Activated T-helper 17 cell treated with anti-CD3 and anti-CD28 coated beads, Interleukin-2, amount 50 U/mL, for 72 hours (primary cell): ENCODE data around the gene TMPRSS13. TPM values are rescaled to one million over a fixed set of nuclear protein-coding genes. Genes with fewer than 3 reads are reported as not detected.
"Not testable (repeated sequence)": the region's sequence is repeated elsewhere in the genome, so short reads cannot be mapped to it uniquely, and the experiment has no call there.

ENCODE experiments used
- ATAC-seq: fragments of 150-1000 bp; cut with Tn5 transposase; replicated peaks from 2 replicates; pipeline ENCODE4 v1.10.0; 2021; ENCODE audit warnings: mild to moderate bottlenecking, moderate library complexity
- H3K27ac Mint-ChIP-seq: one replicate; pipeline ENCODE4 v1.8.0; 2022; ENCODE audit warnings: mixed read lengths
- H3K27me3 Mint-ChIP-seq: one replicate; pipeline ENCODE4 v1.8.0; 2022; ENCODE audit warnings: mixed read lengths
- H3K36me3 Mint-ChIP-seq: one replicate; pipeline ENCODE4 v1.8.0; 2022; ENCODE audit warnings: low read depth, mild to moderate bottlenecking, mixed read lengths
- H3K4me1 Mint-ChIP-seq: one replicate; pipeline ENCODE4 v1.8.0; 2022; ENCODE audit warnings: mixed read lengths
- H3K4me3 Mint-ChIP-seq: one replicate; pipeline ENCODE4 v1.8.0; 2022; ENCODE audit warnings: mild to moderate bottlenecking, mixed read lengths
- H3K9me3 Mint-ChIP-seq: one replicate; pipeline ENCODE4 v1.8.0; 2022; ENCODE audit warnings: mixed read lengths
- total RNA-seq, 2 donors: library from RNA; stranded (reverse); gene quantifications; one replicate each; pipeline ENCODE4 v1.2.3, GENCODE V29; 2022

TMPRSS13 gene
- total RNA-seq, 2 donors from 2014 or later: 0.61 to 2.1 TPM

GRCh38 chr11:117928446-117929141 lies 608 bp downstream of the TMPRSS13 start:
- no peaks in the 10 kb centered on the region for H3K9me3 Mint-ChIP-seq
- H3K27me3 Mint-ChIP-seq: no peaks in the 10 kb centered on the region
- H3K36me3 Mint-ChIP-seq: no peaks in the 10 kb centered on the region
- no peak for ATAC-seq
- H3K27ac Mint-ChIP-seq: no peak overlapping the region
- no peak overlapping the region for H3K4me3 Mint-ChIP-seq
- peaks cover 41% of the 10 kb centered on the region for H3K4me1 Mint-ChIP-seq

- no peaks in the 10 kb centered on the region for H3K27me3 Mint-ChIP-seq
- peaks cover 34% of the 10 kb centered on the region for H3K4me1 Mint-ChIP-seq
- H3K4me3 Mint-ChIP-seq: no peak overlapping the region
- no peak overlapping the region for H3K27ac Mint-ChIP-seq
- no peaks in the 10 kb centered on the region for H3K9me3 Mint-ChIP-seq
- ATAC-seq: no peak
- no peaks in the 10 kb centered on the region for H3K36me3 Mint-ChIP-seq
Measured at GRCh38 chr11:117927926-117928325, 1.3 kb downstream of the TMPRSS13 start.

DNA sequence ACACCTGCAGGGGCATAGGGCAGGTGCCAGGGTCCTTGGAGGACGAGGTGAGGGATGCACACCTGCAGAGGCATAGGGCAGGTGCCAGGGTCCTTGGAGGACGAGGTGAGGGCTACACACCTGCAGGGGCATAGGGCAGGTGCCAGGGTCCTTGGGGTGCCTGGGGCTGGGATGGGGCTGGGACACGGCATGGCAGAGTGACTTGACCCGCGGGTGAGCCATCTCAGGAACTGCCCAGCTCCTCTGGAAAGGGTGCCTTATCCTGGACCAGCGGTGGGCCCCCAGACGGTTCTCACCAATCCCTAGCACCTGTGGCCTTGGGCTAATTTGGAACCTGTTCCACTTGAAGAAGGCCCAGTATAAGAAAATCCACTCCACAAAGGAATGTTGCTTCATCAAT lies 3.0 kb downstream of the TMPRSS13 start:
- peaks cover 23% of the 10 kb centered on the region for H3K4me1 Mint-ChIP-seq
- not testable (repeated sequence) for H3K9me3 Mint-ChIP-seq

DNA sequence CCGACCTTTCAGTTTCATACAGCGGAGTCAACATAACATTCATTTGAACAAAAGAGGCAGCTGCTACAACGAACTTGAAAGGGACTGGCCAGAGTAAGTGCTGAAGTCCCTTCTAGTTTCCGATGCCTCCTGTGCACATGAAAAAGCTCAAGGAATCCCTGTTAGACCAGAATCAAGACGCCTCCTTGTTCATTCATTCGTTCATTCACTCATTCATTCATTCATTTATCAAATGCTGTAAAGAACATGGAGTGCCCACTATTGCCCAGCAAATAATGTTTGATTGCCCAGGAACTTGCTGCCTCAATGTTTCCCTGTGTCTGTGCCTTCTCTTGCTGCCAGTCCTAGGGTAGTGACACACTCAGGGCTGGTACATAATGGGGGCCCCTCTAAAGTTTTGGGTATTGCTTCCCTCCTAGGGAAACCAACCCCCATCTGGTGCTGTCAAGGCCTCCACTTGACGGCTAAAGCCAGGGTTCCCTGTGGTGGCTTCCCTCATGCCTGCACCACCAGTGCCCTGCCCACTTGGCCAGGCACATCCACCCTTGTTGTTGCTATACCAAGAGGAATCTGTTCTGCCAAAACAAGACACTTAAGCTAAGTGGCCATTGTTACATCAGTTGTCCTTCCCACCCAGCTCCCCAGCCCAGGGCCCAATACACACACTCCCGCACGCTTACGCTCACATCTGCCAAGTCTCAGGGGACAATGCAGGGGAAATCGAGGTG lies 3.8 kb downstream of the TMPRSS13 start:
- ATAC-seq: no peak
- no peaks in the 10 kb centered on the region for H3K27me3 Mint-ChIP-seq
- no peak overlapping the region for H3K27ac Mint-ChIP-seq
- no peaks in the 10 kb centered on the region for H3K9me3 Mint-ChIP-seq
- H3K36me3 Mint-ChIP-seq: no peaks in the 10 kb centered on the region
- peaks cover 15% of the 10 kb centered on the region for H3K4me1 Mint-ChIP-seq
- no peak overlapping the region for H3K4me3 Mint-ChIP-seq

More for the DNA sequence above, 3.0 kb downstream of the TMPRSS13 start:
- not testable (repeated sequence) for H3K27ac Mint-ChIP-seq, H3K36me3 Mint-ChIP-seq, ATAC-seq, H3K27me3 Mint-ChIP-seq, H3K4me3 Mint-ChIP-seq

DNA sequence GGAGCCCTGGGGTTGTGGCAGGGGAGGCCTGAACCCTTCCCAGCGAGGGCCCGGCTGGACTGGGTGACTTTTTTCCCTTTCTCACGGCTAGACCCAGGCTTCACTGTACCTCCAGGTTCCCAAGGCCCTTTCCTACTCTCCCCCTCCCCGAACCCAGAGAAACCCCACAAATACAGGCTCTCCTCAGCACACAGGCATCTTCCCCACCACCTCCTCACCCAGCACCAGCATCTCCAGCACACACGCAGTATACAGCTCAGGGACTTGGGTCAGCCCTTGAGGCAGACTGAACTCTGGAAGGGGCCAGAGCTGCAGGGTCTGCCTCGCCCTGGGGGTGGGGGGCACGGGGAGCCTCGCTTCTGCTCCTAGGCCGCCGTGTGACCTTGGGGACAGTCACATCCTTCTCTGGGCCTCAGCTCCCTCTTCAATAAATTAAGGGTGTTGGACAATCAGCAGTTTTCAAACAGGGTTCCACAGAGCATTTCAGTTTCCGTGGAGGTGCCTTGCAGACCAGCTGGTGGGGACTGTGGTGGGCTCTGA lies 4.5 kb downstream of the TMPRSS13 start:
- ATAC-seq: no peak
- Mint-ChIP-seq H3K27me3 (no peaks in the 10 kb centered on the region), H3K4me1 (peaks cover 8% of the 10 kb centered on the region), H3K9me3 (no peaks in the 10 kb centered on the region), H3K4me3 (no peak overlapping the region), H3K27ac (no peak overlapping the region), H3K36me3 (no peaks in the 10 kb centered on the region)

- Mint-ChIP-seq H3K27ac (no peak overlapping the region), H3K9me3 (no peaks in the 10 kb centered on the region)
- ATAC-seq: no peak
Measured at GRCh38 chr11:117923773-117924172, 5.4 kb downstream of the TMPRSS13 start.

GRCh38 chr11:117923275-117923674 lies 5.9 kb downstream of the TMPRSS13 start:
- ATAC-seq: no peak
- Mint-ChIP-seq H3K27me3 (no peaks in the 10 kb centered on the region), H3K4me3 (no peak overlapping the region), H3K27ac (no peak overlapping the region), H3K4me1 (peaks cover 8% of the 10 kb centered on the region), H3K36me3 (no peaks in the 10 kb centered on the region), H3K9me3 (no peaks in the 10 kb centered on the region)

More at GRCh38 chr11:117923773-117924172, 5.4 kb downstream of the TMPRSS13 start:
- no peaks in the 10 kb centered on the region for H3K27me3 Mint-ChIP-seq
- H3K4me1 Mint-ChIP-seq: peaks cover 13% of the 10 kb centered on the region
- no peaks in the 10 kb centered on the region for H3K36me3 Mint-ChIP-seq
- H3K4me3 Mint-ChIP-seq: no peak overlapping the region

GRCh38 chr11:117921893-117922292 lies 7.3 kb downstream of the TMPRSS13 start:
- H3K4me1 Mint-ChIP-seq: peaks cover 6% of the 10 kb centered on the region
- no peaks in the 10 kb centered on the region for H3K27me3 Mint-ChIP-seq
- no peaks in the 10 kb centered on the region for H3K9me3 Mint-ChIP-seq
- no peak overlapping the region for H3K4me3 Mint-ChIP-seq
- H3K36me3 Mint-ChIP-seq: no peaks in the 10 kb centered on the region
- ATAC-seq: no peak
- H3K27ac Mint-ChIP-seq: no peak overlapping the region

- H3K4me1 Mint-ChIP-seq: peaks cover 6% of the 10 kb centered on the region
- no peak overlapping the region for H3K4me3 Mint-ChIP-seq
- no peaks in the 10 kb centered on the region for H3K36me3 Mint-ChIP-seq
- ATAC-seq: no peak
- no peaks in the 10 kb centered on the region for H3K9me3 Mint-ChIP-seq
- no peaks in the 10 kb centered on the region for H3K27me3 Mint-ChIP-seq
- H3K27ac Mint-ChIP-seq: no peak overlapping the region
Measured at GRCh38 chr11:117921456-117921855, 7.7 kb downstream of the TMPRSS13 start.

DNA sequence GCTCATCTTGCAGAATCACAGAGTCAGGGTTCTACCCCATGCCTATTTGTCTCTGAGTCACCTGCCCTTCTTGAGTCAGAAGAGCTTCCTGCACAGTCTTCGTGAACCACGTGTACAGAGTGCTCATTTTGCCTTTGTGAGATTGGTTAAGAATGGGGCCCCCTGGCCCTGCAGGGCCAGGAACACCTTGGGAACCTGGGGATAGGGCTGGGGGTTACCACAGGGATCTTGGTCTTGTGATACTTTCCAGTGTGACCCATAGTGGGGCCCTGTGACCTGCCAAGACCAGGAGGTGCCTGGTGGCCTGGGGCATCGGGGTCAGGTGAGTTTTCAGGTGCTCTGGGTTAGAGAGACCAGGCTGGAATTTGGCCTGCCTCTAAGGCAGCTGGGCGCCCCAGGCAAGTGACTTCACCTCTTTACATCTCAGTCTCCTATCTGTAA lies 9.4 kb downstream of the TMPRSS13 start:
- Mint-ChIP-seq H3K4me1 (peaks cover 6% of the 10 kb centered on the region), H3K9me3 (no peaks in the 10 kb centered on the region), H3K27ac (peak overlapping the region; percentile 58), H3K36me3 (no peaks in the 10 kb centered on the region), H3K27me3 (no peaks in the 10 kb centered on the region), H3K4me3 (peak overlapping the region; percentile 60)
- peak; percentile 99 for ATAC-seq

DNA sequence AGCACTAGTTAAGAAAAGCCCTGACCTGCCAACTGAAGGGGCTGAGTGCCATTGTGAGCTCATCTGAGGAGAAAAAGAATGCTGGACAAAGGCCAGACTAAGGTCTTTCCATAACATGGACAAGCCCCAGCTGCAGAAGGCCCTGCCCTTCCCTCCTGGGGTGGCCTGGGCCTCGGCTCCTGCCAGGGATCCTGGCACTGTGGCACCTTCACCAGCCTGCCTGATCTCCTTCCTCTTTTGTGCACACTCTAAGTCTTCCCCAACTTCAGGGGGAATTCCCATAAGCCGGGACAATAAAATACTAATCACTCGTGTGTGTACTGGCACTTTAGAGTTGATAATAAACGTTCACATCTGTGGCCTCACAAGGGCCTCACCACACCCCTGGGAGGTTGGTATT lies 9.9 kb downstream of the TMPRSS13 start:
- H3K4me1 Mint-ChIP-seq: peaks cover 6% of the 10 kb centered on the region
- H3K4me3 Mint-ChIP-seq: peak overlapping the region; percentile 60
- peak; percentile 57 for ATAC-seq
- no peaks in the 10 kb centered on the region for H3K36me3 Mint-ChIP-seq
- no peaks in the 10 kb centered on the region for H3K9me3 Mint-ChIP-seq
- no peaks in the 10 kb centered on the region for H3K27me3 Mint-ChIP-seq
- H3K27ac Mint-ChIP-seq: peak overlapping the region; percentile 58

DNA sequence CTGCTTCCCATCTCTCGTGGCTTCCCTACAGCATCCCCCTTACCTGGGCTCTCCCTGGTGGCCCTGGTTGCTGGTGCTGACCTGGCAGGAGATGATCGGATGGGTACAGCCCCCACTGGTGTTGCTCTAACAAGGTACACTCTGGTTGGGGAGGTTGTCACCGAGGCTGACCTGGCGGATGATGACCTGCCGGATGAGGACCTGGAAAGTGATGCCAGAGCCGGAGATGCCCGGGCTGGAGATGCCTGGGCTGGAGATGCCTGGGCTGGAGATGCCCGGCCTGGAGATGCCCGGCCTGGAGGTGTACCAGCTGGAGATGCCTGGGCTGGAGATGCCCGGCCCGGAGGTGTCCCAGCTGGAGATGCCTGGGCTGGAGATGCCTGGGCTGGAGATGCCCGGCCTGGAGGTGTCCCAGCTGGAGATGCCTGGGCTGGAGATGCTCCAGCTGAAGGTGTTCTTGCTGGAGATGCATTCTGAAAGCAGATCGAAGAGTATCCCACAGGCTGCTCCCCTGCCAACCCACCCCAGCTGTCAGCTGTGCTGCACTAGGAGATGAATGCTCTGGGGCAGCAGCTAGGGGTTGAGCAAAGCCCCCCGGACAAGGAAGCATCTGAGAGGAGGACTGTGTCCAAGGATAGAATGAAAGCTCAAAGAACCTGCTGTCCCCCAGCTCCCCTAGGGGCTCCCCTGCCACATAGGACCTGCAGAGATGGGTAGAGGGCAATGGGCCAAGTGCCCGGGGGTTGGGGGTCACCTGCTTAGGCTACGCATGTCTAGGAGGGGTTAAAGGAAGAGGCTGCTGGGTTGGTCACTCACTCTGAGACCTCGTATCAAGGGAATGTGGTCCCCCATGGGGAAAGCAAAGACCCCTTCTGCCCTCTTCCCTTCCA lies 10.6 kb downstream of the TMPRSS13 start:
- ATAC-seq: no peak
- H3K27me3 Mint-ChIP-seq: no peaks in the 10 kb centered on the region
- H3K4me3 Mint-ChIP-seq: peak overlapping the region; percentile 60
- peaks cover 6% of the 10 kb centered on the region for H3K4me1 Mint-ChIP-seq
- no peaks in the 10 kb centered on the region for H3K36me3 Mint-ChIP-seq
- H3K27ac Mint-ChIP-seq: peak overlapping the region; percentile 58
- no peaks in the 10 kb centered on the region for H3K9me3 Mint-ChIP-seq

GRCh38 chr11:117917591-117918151 lies 11.5 kb downstream of the TMPRSS13 start:
- H3K4me3 Mint-ChIP-seq: no peak overlapping the region
- no peaks in the 10 kb centered on the region for H3K36me3 Mint-ChIP-seq
- H3K27ac Mint-ChIP-seq: no peak overlapping the region
- peaks cover 6% of the 10 kb centered on the region for H3K4me1 Mint-ChIP-seq
- no peak for ATAC-seq
- H3K9me3 Mint-ChIP-seq: no peaks in the 10 kb centered on the region
- no peaks in the 10 kb centered on the region for H3K27me3 Mint-ChIP-seq

DNA sequence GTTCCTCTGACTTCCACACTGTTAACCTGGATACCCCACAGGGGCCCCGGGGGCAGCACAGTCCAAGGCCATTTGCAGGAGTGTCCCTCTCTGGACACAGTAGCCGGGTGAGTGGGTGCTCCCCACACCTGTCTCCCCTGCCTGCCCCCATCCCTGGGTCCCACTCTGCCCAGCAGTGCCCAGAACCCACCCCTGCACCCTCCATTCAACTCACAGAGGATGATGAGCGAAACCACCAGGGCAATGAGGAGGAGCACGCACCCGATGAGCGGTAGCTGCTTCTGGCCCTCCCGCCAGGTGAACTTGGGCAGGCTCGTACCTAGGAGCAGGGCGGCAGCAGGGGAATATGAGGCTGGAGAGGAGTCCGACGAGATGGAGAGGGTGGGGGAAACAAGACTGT lies 12.2 kb downstream of the TMPRSS13 start:
- no peak for ATAC-seq
- no peak overlapping the region for H3K4me3 Mint-ChIP-seq
- no peak overlapping the region for H3K27ac Mint-ChIP-seq
- H3K27me3 Mint-ChIP-seq: no peaks in the 10 kb centered on the region
- H3K4me1 Mint-ChIP-seq: peaks cover 6% of the 10 kb centered on the region
- no peaks in the 10 kb centered on the region for H3K9me3 Mint-ChIP-seq
- no peaks in the 10 kb centered on the region for H3K36me3 Mint-ChIP-seq
